Left ventricle myocardium superior (tissue), 1 donor: ENCODE results near the gene ZFP37. TPM values are rescaled to one million over a fixed set of nuclear protein-coding genes. Genes with fewer than 3 reads are reported as not detected.

Source experiments
- ATAC-seq: fragments of 200-7000 bp; cut with Tn5 transposase; one replicate; pipeline ENCODE4 v1.9.1; 2020; ENCODE audit warnings: mild to moderate bottlenecking, moderate library complexity
- DNase-seq: peaks from one replicate; pipeline ENCODE4 v3.0.0-alpha.2; 2020
- intact Hi-C: fragments of 100-400 bp; cut with micrococcal nuclease; formaldehyde crosslinking; loops from one replicate; pipeline ENCODE4 v1.11.0; 2022
- total RNA-seq: library from RNA; stranded (reverse); fragmentation: NEBNext Ultra II Directional; extraction: Animal tissue kit (Norgen Biotek cat#: 25700); gene quantifications from one replicate; pipeline ENCODE4 v1.2.1, GENCODE V29; 2021
- donor health status: DM: no; HTN: yes; CAD: no; lungs with severe emphysema.

Gene ZFP37
- total RNA-seq, 1 donor from 2014 or later, result 0.82 TPM

DNA sequence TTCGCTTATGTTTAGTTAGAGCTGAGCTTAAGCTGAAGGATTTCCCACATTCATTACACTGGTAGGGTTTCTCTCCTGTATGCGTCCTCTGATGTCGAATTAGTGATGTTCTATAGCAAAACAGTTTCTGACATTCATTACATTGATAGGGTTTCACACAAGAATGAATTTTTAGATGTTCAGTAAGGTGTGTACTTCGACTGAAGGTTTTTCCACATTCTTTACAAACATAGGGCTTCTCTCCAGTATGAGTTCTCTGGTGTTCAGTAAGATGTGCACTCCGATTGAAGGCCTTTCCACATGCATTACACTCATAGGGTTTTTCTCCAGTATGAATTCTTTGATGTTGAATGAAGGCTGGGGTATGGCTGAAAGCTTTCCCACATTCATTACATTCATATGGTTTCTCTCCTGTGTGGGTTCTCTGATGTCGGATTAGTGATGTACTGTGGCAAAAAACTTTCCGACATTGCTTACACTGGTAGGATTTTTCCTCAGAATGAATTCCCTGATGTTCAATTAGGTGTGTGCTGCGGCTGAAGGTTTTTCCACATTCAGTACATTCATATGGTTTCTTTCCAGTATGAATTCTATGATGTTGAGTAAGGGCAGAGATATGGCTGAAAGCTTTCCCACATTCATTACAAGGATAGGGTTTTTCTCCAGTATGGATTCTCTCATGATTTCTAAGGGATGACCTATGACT lies 59.1 kb downstream of the ZFP37 start:
- ATAC-seq (no peak), DNase-seq (no peak)
- intact Hi-C loops, result no loop called here

Other genes with a start within 250 kb of the ZFP37 start
- gene SLC46A2, start 165.8 kb downstream of the ZFP37 start, total RNA-seq, result not detected
- 4.3 TPM for gene ZNF883, start 44.5 kb downstream of the ZFP37 start, total RNA-seq
- 13.9 TPM for gene SLC31A2, start 94.3 kb upstream of the ZFP37 start, total RNA-seq
- gene FKBP15, start 164.6 kb upstream of the ZFP37 start, total RNA-seq, result 21.4 TPM
- 11.4 TPM for gene SLC31A1, start 164.8 kb upstream of the ZFP37 start, total RNA-seq
- 34.9 TPM for gene CDC26, start 218.8 kb upstream of the ZFP37 start, total RNA-seq
- gene PRPF4, start 218.9 kb upstream of the ZFP37 start, total RNA-seq, result 11.7 TPM
- gene RNF183, start 246.7 kb upstream of the ZFP37 start, total RNA-seq, result not detected